Activated T-cell treated with anti-CD3 and anti-CD28 coated beads, Interleukin-2, amount 50 U/mL, for 4 hours (primary cell): ENCODE results near the gene SCGB1C2. TPM values are rescaled to one million over a fixed set of nuclear protein-coding genes. Genes with fewer than 3 reads are reported as not detected.
"Not testable (repeated sequence)": the region's sequence is repeated elsewhere in the genome, so short reads cannot be mapped to it uniquely, and the experiment has no call there.

Experiments used
- ATAC-seq, 2 donors: fragments of 200-7000 bp; cut with Tn5 transposase; one replicate each; pipeline ENCODE4 v1.10.0; 2021
- DNase-seq: peaks from one replicate; pipeline ENCODE4 v3.0.0-alpha.2; 2020
- H3K27me3 Mint-ChIP-seq: one replicate; pipeline ENCODE4 v1.8.0; 2021; ENCODE audit warnings: low read depth, mixed read lengths
- H3K36me3 Mint-ChIP-seq: one replicate; pipeline ENCODE4 v1.8.0; 2022; ENCODE audit warnings: mixed read lengths; ENCODE audit not compliant: insufficient read depth
- H3K4me1 Mint-ChIP-seq: one replicate; pipeline ENCODE4 v1.8.0; 2021; ENCODE audit warnings: low read depth, mixed read lengths
- H3K4me3 Mint-ChIP-seq: one replicate; pipeline ENCODE4 v1.8.0; 2021; ENCODE audit warnings: mild to moderate bottlenecking, moderate library complexity, mixed read lengths
- H3K9me3 Mint-ChIP-seq: one replicate; pipeline ENCODE4 v1.8.0; 2021; ENCODE audit warnings: mixed read lengths
- total RNA-seq, 3 donors: library from RNA; stranded (reverse); gene quantifications; one replicate each; pipeline ENCODE4 v1.2.1, GENCODE V29; 2021

The SCGB1C2 gene
- not detected for total RNA-seq

- H3K4me3 Mint-ChIP-seq, H3K4me1 Mint-ChIP-seq, ATAC-seq, DNase-seq, H3K27me3 Mint-ChIP-seq, H3K9me3 Mint-ChIP-seq, H3K36me3 Mint-ChIP-seq: not testable (repeated sequence)
Measured at GRCh38 chr17:137166-137807, at the start of gene SCGB1C2. TSS of gene SCGB1C2 (plus strand) at chr17:137569. CDS start at chr17:137591, 22 bp downstream.

- H3K9me3 Mint-ChIP-seq, H3K36me3 Mint-ChIP-seq, ATAC-seq, H3K27me3 Mint-ChIP-seq, DNase-seq, H3K4me1 Mint-ChIP-seq, H3K4me3 Mint-ChIP-seq: not testable (repeated sequence)
Measured at GRCh38 chr17:113111-113510, 24.3 kb upstream of the SCGB1C2 start.

GRCh38 chr17:118339-118917, 18.9 kb upstream of the SCGB1C2 start:
- not testable (repeated sequence) for H3K27me3 Mint-ChIP-seq, H3K4me3 Mint-ChIP-seq, H3K36me3 Mint-ChIP-seq, H3K9me3 Mint-ChIP-seq, H3K4me1 Mint-ChIP-seq, DNase-seq, ATAC-seq

- not testable (repeated sequence) for ATAC-seq, H3K36me3 Mint-ChIP-seq, H3K4me3 Mint-ChIP-seq, H3K9me3 Mint-ChIP-seq, H3K4me1 Mint-ChIP-seq, H3K27me3 Mint-ChIP-seq, DNase-seq
Measured at GRCh38 chr17:133932-134331, 3.4 kb upstream of the SCGB1C2 start.

GRCh38 chr17:134332-134785, 3.0 kb upstream of the SCGB1C2 start:
- not testable (repeated sequence) for H3K36me3 Mint-ChIP-seq, DNase-seq, H3K4me1 Mint-ChIP-seq, H3K27me3 Mint-ChIP-seq, H3K9me3 Mint-ChIP-seq, H3K4me3 Mint-ChIP-seq
- peak; percentile 78 to 82 for ATAC-seq

- not testable (repeated sequence) for H3K4me1 Mint-ChIP-seq, H3K4me3 Mint-ChIP-seq, H3K9me3 Mint-ChIP-seq, ATAC-seq, H3K27me3 Mint-ChIP-seq, DNase-seq, H3K36me3 Mint-ChIP-seq
Measured at GRCh38 chr17:135022-135421, 2.3 kb upstream of the SCGB1C2 start.

- not testable (repeated sequence) for ATAC-seq, H3K27me3 Mint-ChIP-seq, H3K36me3 Mint-ChIP-seq, H3K4me3 Mint-ChIP-seq, H3K4me1 Mint-ChIP-seq, H3K9me3 Mint-ChIP-seq, DNase-seq
Measured at GRCh38 chr17:135895-136294, 1.5 kb upstream of the SCGB1C2 start.

- H3K9me3 Mint-ChIP-seq, H3K36me3 Mint-ChIP-seq, H3K4me3 Mint-ChIP-seq, H3K27me3 Mint-ChIP-seq, H3K4me1 Mint-ChIP-seq: not testable (repeated sequence)
- DNase-seq = peak; percentile 63
- peak; percentile 82 for ATAC-seq
Measured at GRCh38 chr17:136531-136930, 838 bp upstream of the SCGB1C2 start.

GRCh38 chr17:139401-140205, 2.2 kb downstream of the SCGB1C2 start:
- not testable (repeated sequence) for H3K36me3 Mint-ChIP-seq, ATAC-seq, DNase-seq, H3K4me1 Mint-ChIP-seq, H3K4me3 Mint-ChIP-seq, H3K27me3 Mint-ChIP-seq, H3K9me3 Mint-ChIP-seq

GRCh38 chr17:142102-142661, 4.8 kb downstream of the SCGB1C2 start:
- no peak for ATAC-seq

GRCh38 chr17:142876-143784, 5.8 kb downstream of the SCGB1C2 start:
- H3K4me1 Mint-ChIP-seq = peaks cover 2% of the 10 kb centered on the region
- DNase-seq (no peak), ATAC-seq (no peak)
- H3K27me3 Mint-ChIP-seq = peaks cover 4% of the 10 kb centered on the region
- no peaks in the 10 kb centered on the region for H3K9me3 Mint-ChIP-seq
- H3K36me3 Mint-ChIP-seq = no peaks in the 10 kb centered on the region
- no peak overlapping the region for H3K4me3 Mint-ChIP-seq

More at GRCh38 chr17:142102-142661, 4.8 kb downstream of the SCGB1C2 start:
- Mint-ChIP-seq H3K9me3 (no peaks in the 10 kb centered on the region), H3K27me3 (peaks cover 4% of the 10 kb centered on the region), H3K4me3 (no peak overlapping the region), H3K36me3 (no peaks in the 10 kb centered on the region), H3K4me1 (peaks cover 2% of the 10 kb centered on the region)
- no peak for DNase-seq

- peak; percentile 93 to 94 for ATAC-seq
Measured at GRCh38 chr17:143785-144281, 6.5 kb downstream of the SCGB1C2 start.

GRCh38 chr17:144936-145670, 7.7 kb downstream of the SCGB1C2 start:
- no peak for ATAC-seq
- Mint-ChIP-seq H3K27me3 (no peaks in the 10 kb centered on the region), H3K9me3 (no peaks in the 10 kb centered on the region), H3K36me3 (no peaks in the 10 kb centered on the region), H3K4me3 (no peak overlapping the region), H3K4me1 (peaks cover 2% of the 10 kb centered on the region)
- DNase-seq = no peak

More at GRCh38 chr17:143785-144281, 6.5 kb downstream of the SCGB1C2 start:
- DNase-seq = peak; percentile 84
- H3K4me1 Mint-ChIP-seq = peaks cover 2% of the 10 kb centered on the region
- no peaks in the 10 kb centered on the region for H3K36me3 Mint-ChIP-seq
- H3K4me3 Mint-ChIP-seq = no peak overlapping the region
- H3K27me3 Mint-ChIP-seq = peaks cover 4% of the 10 kb centered on the region
- H3K9me3 Mint-ChIP-seq = no peaks in the 10 kb centered on the region
